Karpas-422 (cell line): ENCODE measurements around the gene CPT1B. TPM values are rescaled to one million over a fixed set of nuclear protein-coding genes. Genes with fewer than 3 reads are reported as not detected.
"Not testable (repeated sequence)": the region's sequence is repeated elsewhere in the genome, so short reads cannot be mapped to it uniquely, and the experiment has no call there.

Experiments
- DNase-seq: peaks from one replicate; pipeline ENCODE4 v3.0.0-alpha.2; 2015
- H2AFZ ChIP-seq: fragments of 200-600 bp; sonication (generic); 2 replicates; pipeline ENCODE4 v1.6.1; 2014; ENCODE audit warnings: antibody characterized with exemption, low read length, mixed read lengths
- H3K27ac ChIP-seq: fragments of 200-600 bp; sonication (generic); 2 replicates; pipeline ENCODE4 v1.5.1; 2014; ENCODE audit warnings: mild to moderate bottlenecking, low read length, moderate library complexity
- H3K27me3 ChIP-seq: fragments of 200-600 bp; sonication (generic); 2 replicates; pipeline ENCODE4 v1.6.1; 2014; ENCODE audit warnings: low read length, mixed read lengths
- H3K36me3 ChIP-seq: fragments of 200-600 bp; sonication (generic); 2 replicates; pipeline ENCODE4 v1.6.1; 2014; ENCODE audit warnings: low read length, mixed read lengths; ENCODE audit not compliant: insufficient read depth
- H3K4me1 ChIP-seq: fragments of 200-600 bp; sonication (generic); 2 replicates; pipeline ENCODE4 v1.6.1; 2014; ENCODE audit warnings: mild to moderate bottlenecking, low read length, mixed read lengths
- H3K4me2 ChIP-seq: fragments of 200-600 bp; sonication (generic); 2 replicates; pipeline ENCODE4 v1.6.1; 2014; ENCODE audit warnings: low read length, low read depth, mild to moderate bottlenecking; ENCODE audit not compliant: poor library complexity, severe bottlenecking
- H3K4me3 ChIP-seq: fragments of 200-600 bp; sonication (generic); 2 replicates; pipeline ENCODE4 v1.5.1; 2014; ENCODE audit warnings: mild to moderate bottlenecking, antibody characterized with exemption, low read length, mixed read lengths
- H3K79me2 ChIP-seq: fragments of 200-600 bp; sonication (generic); 2 replicates; pipeline ENCODE4 v1.6.1; 2014; ENCODE audit warnings: mild to moderate bottlenecking, low read length, mixed read lengths
- H3K9ac ChIP-seq: fragments of 200-600 bp; sonication (generic); 2 replicates; pipeline ENCODE4 v1.6.0; 2014; ENCODE audit warnings: low read length
- H3K9me2 ChIP-seq: fragments of 200-600 bp; sonication (generic), shearing (Covaris generic); replicated peaks from 2 replicates; pipeline ENCODE4 v1.6.0; 2014; ENCODE audit warnings: mild to moderate bottlenecking, low read length, moderate library complexity; ENCODE audit not compliant: insufficient read depth
- H3K9me3 ChIP-seq: fragments of 300-700, 200-600 bp; sonication (generic); 2 replicates; pipeline ENCODE4 v1.6.1; 2014; ENCODE audit warnings: low read length, mixed read lengths
- H4K20me1 ChIP-seq: fragments of 200-600 bp; sonication (generic); 2 replicates; pipeline ENCODE4 v1.6.1; 2014; ENCODE audit warnings: mild to moderate bottlenecking, antibody characterized with exemption, low read length, low read depth; ENCODE audit not compliant: insufficient read depth
- total RNA-seq: library from RNA; depleted of rRNA; stranded (reverse); fragments of >200 nt; shearing (Covaris generic); gene quantifications from 2 replicates; pipeline ENCODE4 v1.2.3, GENCODE V29; 2014; ENCODE audit warnings: low replicate concordance

Gene CPT1B
- total RNA-seq, 1 experiment from 2014 or later, result 50.3 TPM

DNA sequence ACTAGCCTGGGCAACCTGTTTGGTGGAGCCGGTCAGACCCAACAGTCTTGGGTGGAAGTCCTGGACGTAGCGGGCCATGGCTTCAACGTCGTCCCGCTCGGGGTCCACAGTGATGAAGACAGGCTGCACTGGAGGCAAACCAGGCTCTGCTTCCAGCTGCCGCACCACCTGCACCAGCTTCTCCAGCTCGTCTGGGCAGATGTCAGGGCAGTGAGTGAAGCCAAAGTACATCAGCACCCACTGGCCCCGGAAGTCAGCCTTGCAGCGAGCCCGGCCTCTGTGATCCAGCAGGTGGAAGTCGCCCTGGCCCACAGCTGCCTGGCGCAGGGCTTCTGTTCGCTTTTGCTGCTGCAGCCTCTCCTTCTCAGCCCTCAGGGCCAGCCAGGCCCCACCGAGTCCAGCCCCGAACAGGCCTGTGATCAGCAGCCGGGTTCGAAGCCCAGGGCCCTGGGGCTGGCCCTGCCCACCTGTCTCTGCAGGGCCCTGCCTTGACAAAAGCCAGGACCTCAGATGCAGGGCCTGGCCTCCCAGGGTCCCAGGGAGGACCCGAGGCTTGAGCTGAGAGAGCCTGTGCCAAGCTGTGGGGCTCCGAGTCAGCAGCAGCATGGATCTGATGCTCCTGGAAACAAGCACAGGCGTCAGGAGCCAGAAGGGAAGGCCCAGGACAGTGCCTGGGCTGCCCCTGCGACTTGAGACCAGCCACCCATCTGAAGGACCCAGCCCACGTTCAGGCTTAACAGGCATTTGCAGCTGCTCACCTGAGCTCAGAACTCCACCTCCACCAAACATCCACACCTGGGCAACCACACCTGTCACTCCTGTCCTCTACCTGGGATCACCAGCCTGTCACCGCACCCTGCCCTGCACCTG lies 54.2 kb downstream of the CPT1B start:
- Histone ChIP-seq H3K4me2 (peak overlapping the region; percentile 98), H3K4me1 (peaks cover 29% of the 10 kb centered on the region), H3K9ac (peak overlapping the region; percentile 85), H3K4me3 (peak overlapping the region; percentile 98), H3K79me2 (peaks cover 22% of the 10 kb centered on the region), H2AFZ (no peak overlapping the region), H3K9me3 (no peaks in the 10 kb centered on the region), H3K27ac (no peak overlapping the region), H4K20me1 (peaks cover 14% of the 10 kb centered on the region), H3K9me2 (no peaks in the 10 kb centered on the region), H3K27me3 (no peaks in the 10 kb centered on the region), H3K36me3 (0 out of 2 replicates have a peak, but pooled peaks cover 3% of the 10 kb centered on the region)
- peak; percentile 52 for DNase-seq

DNA sequence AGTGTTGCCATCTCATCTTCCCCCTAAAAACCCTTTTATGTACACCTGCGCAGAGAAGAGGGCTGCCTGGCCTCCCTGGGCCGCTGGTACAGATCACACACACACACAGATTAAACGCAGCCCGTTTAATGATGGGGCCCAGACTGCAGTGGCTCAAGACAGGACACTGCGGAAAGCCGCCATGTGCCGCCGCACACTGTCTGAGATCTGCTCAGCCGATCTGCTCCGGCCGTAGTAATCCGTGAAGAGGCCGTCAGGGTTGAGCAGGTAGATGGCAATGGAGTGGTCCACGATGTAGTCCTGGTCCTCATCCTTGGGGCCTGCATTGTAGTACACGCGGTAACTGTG lies 54.8 kb downstream of the CPT1B start:
- no peaks in the 10 kb centered on the region for H3K27me3 ChIP-seq
- 0 out of 2 replicates have a peak, but pooled peaks cover 3% of the 10 kb centered on the region for H3K36me3 ChIP-seq
- no peak overlapping the region for H2AFZ ChIP-seq
- H3K4me3 ChIP-seq, result no peak overlapping the region
- H3K27ac ChIP-seq, result no peak overlapping the region
- no peaks in the 10 kb centered on the region for H3K9me2 ChIP-seq
- H3K4me2 ChIP-seq, result peak overlapping the region; percentile 98
- no peaks in the 10 kb centered on the region for H3K9me3 ChIP-seq
- H3K79me2 ChIP-seq, result peaks cover 22% of the 10 kb centered on the region
- no peak for DNase-seq
- H3K9ac ChIP-seq, result no peak overlapping the region
- peaks cover 14% of the 10 kb centered on the region for H4K20me1 ChIP-seq
- H3K4me1 ChIP-seq, result peaks cover 29% of the 10 kb centered on the region

DNA sequence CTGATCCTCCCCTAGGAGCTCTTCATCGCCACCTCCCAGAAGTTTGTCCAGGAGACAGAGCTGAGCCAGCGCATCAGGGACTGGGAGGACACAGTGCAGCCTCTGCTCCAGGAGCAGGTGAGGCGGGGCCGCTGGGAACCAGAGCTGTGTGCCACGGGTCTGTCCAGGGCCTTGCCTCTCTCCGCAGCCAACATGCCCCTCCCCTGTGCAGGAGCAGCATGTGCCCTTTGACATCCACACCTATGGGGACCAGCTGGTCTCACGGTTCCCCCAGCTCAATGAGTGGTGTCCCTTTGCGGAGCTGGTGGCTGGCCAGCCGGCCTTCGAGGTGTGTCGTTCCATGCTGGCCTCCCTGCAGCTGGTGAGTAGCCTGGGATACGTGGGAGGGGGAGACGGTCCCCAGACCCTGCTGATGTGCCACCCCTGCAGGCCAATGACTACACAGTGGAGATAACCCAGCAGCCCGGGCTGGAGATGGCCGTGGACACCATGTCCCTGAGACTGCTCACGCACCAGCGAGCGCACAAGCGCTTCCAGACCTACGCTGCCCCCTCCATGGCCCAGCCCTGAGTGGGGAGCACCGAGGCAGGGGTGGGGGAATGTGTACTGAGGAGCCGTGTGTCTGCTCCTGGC lies 55.3 kb downstream of the CPT1B start:
- Histone ChIP-seq H3K9me3 (no peaks in the 10 kb centered on the region), H4K20me1 (peaks cover 14% of the 10 kb centered on the region), H3K4me2 (no peak overlapping the region), H3K27me3 (no peaks in the 10 kb centered on the region), H2AFZ (no peak overlapping the region), H3K4me3 (no peak overlapping the region), H3K36me3 (0 out of 2 replicates have a peak, but pooled peaks cover 3% of the 10 kb centered on the region), H3K9ac (no peak overlapping the region), H3K9me2 (no peaks in the 10 kb centered on the region), H3K4me1 (peaks cover 29% of the 10 kb centered on the region), H3K27ac (no peak overlapping the region), H3K79me2 (peaks cover 22% of the 10 kb centered on the region)
- DNase-seq, result peak; percentile 42

GRCh38 chr22:50522208-50522805 lies 55.9 kb downstream of the CPT1B start:
- H3K27me3 ChIP-seq, result no peaks in the 10 kb centered on the region
- 0 out of 2 replicates have a peak, but pooled peaks cover 3% of the 10 kb centered on the region for H3K36me3 ChIP-seq
- H3K4me3 ChIP-seq, result no peak overlapping the region
- no peak overlapping the region for H2AFZ ChIP-seq
- H3K9me2 ChIP-seq, result no peaks in the 10 kb centered on the region
- H4K20me1 ChIP-seq, result peaks cover 14% of the 10 kb centered on the region
- H3K9me3 ChIP-seq, result no peaks in the 10 kb centered on the region
- no peak overlapping the region for H3K4me2 ChIP-seq
- DNase-seq, result no peak
- peaks cover 25% of the 10 kb centered on the region for H3K4me1 ChIP-seq
- peaks cover 22% of the 10 kb centered on the region for H3K79me2 ChIP-seq
- H3K9ac ChIP-seq, result no peak overlapping the region
- H3K27ac ChIP-seq, result no peak overlapping the region

- 0 out of 2 replicates have a peak, but pooled peaks cover 3% of the 10 kb centered on the region for H3K36me3 ChIP-seq
- no peak overlapping the region for H3K4me2 ChIP-seq
- H3K79me2 ChIP-seq, result peaks cover 23% of the 10 kb centered on the region
- H3K4me1 ChIP-seq, result peaks cover 19% of the 10 kb centered on the region
- no peaks in the 10 kb centered on the region for H3K9me3 ChIP-seq
- no peaks in the 10 kb centered on the region for H3K9me2 ChIP-seq
- no peaks in the 10 kb centered on the region for H3K27me3 ChIP-seq
- no peak for DNase-seq
- H3K27ac ChIP-seq, result no peak overlapping the region
- H3K9ac ChIP-seq, result no peak overlapping the region
- H2AFZ ChIP-seq, result no peak overlapping the region
- H3K4me3 ChIP-seq, result no peak overlapping the region
- peaks cover 14% of the 10 kb centered on the region for H4K20me1 ChIP-seq
Measured at GRCh38 chr22:50521710-50522109, 56.5 kb downstream of the CPT1B start.

- H2AFZ ChIP-seq, result no peak overlapping the region
- H3K27ac ChIP-seq, result no peak overlapping the region
- peaks cover 30% of the 10 kb centered on the region for H3K79me2 ChIP-seq
- no peak overlapping the region for H3K4me2 ChIP-seq
- H3K9ac ChIP-seq, result no peak overlapping the region
- no peaks in the 10 kb centered on the region for H3K27me3 ChIP-seq
- DNase-seq, result no peak
- no peak overlapping the region for H3K4me3 ChIP-seq
- H3K9me3 ChIP-seq, result no peaks in the 10 kb centered on the region
- peaks cover 16% of the 10 kb centered on the region for H3K4me1 ChIP-seq
- peaks cover 14% of the 10 kb centered on the region for H4K20me1 ChIP-seq
- H3K36me3 ChIP-seq, result 0 out of 2 replicates have a peak, but pooled peaks cover 3% of the 10 kb centered on the region
- no peaks in the 10 kb centered on the region for H3K9me2 ChIP-seq
Measured at GRCh38 chr22:50520826-50521453, 57.3 kb downstream of the CPT1B start.

DNA sequence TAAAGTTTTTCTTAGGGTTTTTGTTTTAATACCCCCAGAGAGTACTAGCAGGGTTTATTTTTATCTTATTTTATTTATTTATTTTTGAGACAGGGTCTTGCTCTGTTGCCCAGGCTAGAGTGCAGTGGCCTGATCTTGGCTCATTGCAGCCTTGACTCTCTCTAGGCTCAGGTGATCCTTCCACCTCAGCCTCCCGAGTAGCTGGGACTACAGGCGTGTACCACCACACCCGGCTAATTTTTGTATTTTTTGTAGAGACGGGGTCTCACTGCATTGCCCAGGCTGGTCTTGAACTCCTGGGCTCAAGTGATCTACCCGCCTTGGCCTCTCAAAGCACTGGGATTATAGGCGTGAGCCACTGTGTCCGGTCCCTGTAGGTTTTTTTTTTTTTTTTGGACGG lies 58.0 kb downstream of the CPT1B start:
- H3K79me2 ChIP-seq, result peaks cover 33% of the 10 kb centered on the region
- peaks cover 14% of the 10 kb centered on the region for H4K20me1 ChIP-seq
- not testable (repeated sequence) for H3K4me2 ChIP-seq, H3K9ac ChIP-seq, DNase-seq, H2AFZ ChIP-seq, H3K4me3 ChIP-seq, H3K36me3 ChIP-seq, H3K27ac ChIP-seq, H3K27me3 ChIP-seq, H3K9me2 ChIP-seq, H3K9me3 ChIP-seq
- H3K4me1 ChIP-seq, result peaks cover 16% of the 10 kb centered on the region

GRCh38 chr22:50519151-50519550 lies 59.1 kb downstream of the CPT1B start:
- peaks cover 34% of the 10 kb centered on the region for H3K79me2 ChIP-seq
- no peak overlapping the region for H3K4me3 ChIP-seq
- peaks cover 9% of the 10 kb centered on the region for H3K4me1 ChIP-seq
- DNase-seq, result no peak
- H4K20me1 ChIP-seq, result peaks cover 11% of the 10 kb centered on the region
- no peak overlapping the region for H2AFZ ChIP-seq
- H3K9me3 ChIP-seq, result no peaks in the 10 kb centered on the region
- no peak overlapping the region for H3K27ac ChIP-seq
- H3K27me3 ChIP-seq, result no peaks in the 10 kb centered on the region
- H3K9me2 ChIP-seq, result no peaks in the 10 kb centered on the region
- H3K4me2 ChIP-seq, result no peak overlapping the region
- H3K9ac ChIP-seq, result no peak overlapping the region
- peaks cover 6% of the 10 kb centered on the region; the same call in 1 of the 2 replicates for H3K36me3 ChIP-seq
